ENCODE data around the gene FTCDNL1. TPM values are rescaled to one million over a fixed set of nuclear protein-coding genes. Genes with fewer than 3 reads are reported as not detected.

The FTCDNL1 gene
- total RNA-seq, 2 donors from 2014 or later = 2.6 TPM

DNA sequence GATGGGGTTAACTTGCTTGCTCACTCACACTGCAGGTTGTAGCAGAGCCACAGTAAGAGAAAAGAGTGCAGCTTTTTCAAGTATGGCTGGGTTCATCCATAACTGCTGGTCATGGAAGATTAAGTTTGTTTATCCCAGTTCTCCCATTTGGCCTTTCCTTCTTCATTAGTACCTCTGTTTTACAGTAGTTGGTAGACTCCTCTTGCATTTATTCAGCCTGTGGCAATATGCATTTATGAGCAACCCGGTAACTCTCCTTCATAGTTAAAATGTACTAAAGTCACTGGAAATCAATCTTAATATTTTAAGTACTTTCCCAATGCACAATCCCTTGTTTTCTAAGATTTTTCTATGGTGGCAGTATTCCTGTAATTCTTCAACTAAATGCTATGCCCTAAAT lies 14.0 kb downstream of the FTCDNL1 start:
- Histone ChIP-seq H3K4me1 (no peaks in the 10 kb centered on the region), H3K4me3 (no peak overlapping the region), H3K27me3 (no peaks in the 10 kb centered on the region), H3K36me3 (replicated peaks in 1 of 2; ENCODE audit: insufficient read depth in 1 of 2, low read depth in 2 of 2) (no peaks in the 10 kb centered on the region), H3K27ac (no peak overlapping the region), H3K9me3 (no peaks in the 10 kb centered on the region)
- 77 to 84% methylated on average over 1 of the region's 1 CpG for WGBS, 2 donors
- intact Hi-C loops (cut with DNase I) = no loop called here
- DNase-seq (no peak), ATAC-seq (no peak)
- no peak for TF ChIP-seq CTCF (IDR thresholded peaks at IDR 0.05)
- no peak for TF ChIP-seq POLR2A (IDR thresholded peaks at IDR 0.05)

DNA sequence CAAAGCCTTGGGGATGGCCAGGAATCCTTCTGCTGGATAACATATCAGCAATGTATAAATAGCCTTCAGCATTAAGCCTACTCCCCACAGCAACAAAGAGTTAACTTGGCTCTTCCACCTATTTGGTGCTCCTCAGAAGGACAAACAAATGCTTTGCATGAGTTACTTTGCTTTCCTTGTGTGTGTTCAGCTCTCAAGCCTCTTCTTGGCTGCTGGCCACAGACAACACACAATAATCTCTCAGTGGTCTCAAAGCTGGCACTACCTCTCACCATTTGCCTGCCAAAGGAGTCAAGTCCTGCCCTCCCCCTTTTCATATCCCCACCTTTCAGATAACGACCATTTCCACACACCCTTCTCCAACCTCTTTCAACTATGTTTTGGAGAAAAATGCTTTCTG lies 17.5 kb downstream of the FTCDNL1 start:
- WGBS, 2 donors = 28 to 38% methylated on average over 1 of the region's 1 CpG
- no peaks in the 10 kb centered on the region for H3K9me3 ChIP-seq
- intact Hi-C loops (cut with DNase I) = no loop called here

GRCh38 chr2:199830531-199830930 lies 20.5 kb downstream of the FTCDNL1 start:
- H3K27me3 ChIP-seq = no peaks in the 10 kb centered on the region
- intact Hi-C loops (cut with DNase I) = no loop called here
- ATAC-seq (no peak), DNase-seq (no peak)
- no peak for TF ChIP-seq POLR2A (IDR thresholded peaks at IDR 0.05)
- no peak for TF ChIP-seq CTCF (IDR thresholded peaks at IDR 0.05)
- H3K4me3 ChIP-seq = no peak overlapping the region
- H3K9me3 ChIP-seq = no peaks in the 10 kb centered on the region
- no peaks in the 10 kb centered on the region for H3K4me1 ChIP-seq
- H3K36me3 ChIP-seq (replicated peaks in 1 of 2; ENCODE audit: insufficient read depth in 1 of 2, low read depth in 2 of 2) = no peaks in the 10 kb centered on the region
- H3K27ac ChIP-seq = no peak overlapping the region
- WGBS, 2 donors = 83 to 93% methylated on average over 9 of the region's 9 CpGs

More for the DNA sequence above, 17.5 kb downstream of the FTCDNL1 start:
- H3K36me3 ChIP-seq (replicated peaks in 1 of 2; ENCODE audit: insufficient read depth in 1 of 2, low read depth in 2 of 2) = no peaks in the 10 kb centered on the region
- no peak for ATAC-seq
- no peaks in the 10 kb centered on the region for H3K27me3 ChIP-seq
- H3K27ac ChIP-seq = no peak overlapping the region
- no peak overlapping the region for H3K4me3 ChIP-seq
- no peak for DNase-seq
- no peak for TF ChIP-seq POLR2A (IDR thresholded peaks at IDR 0.05)
- TF ChIP-seq CTCF (IDR thresholded peaks at IDR 0.05) = no peak
- no peaks in the 10 kb centered on the region for H3K4me1 ChIP-seq

- Histone ChIP-seq H3K9me3 (no peaks in the 10 kb centered on the region), H3K36me3 (replicated peaks in 1 of 2; ENCODE audit: insufficient read depth in 1 of 2, low read depth in 2 of 2) (no peaks in the 10 kb centered on the region), H3K27ac (no peak overlapping the region), H3K4me3 (no peak overlapping the region), H3K4me1 (no peaks in the 10 kb centered on the region), H3K27me3 (no peaks in the 10 kb centered on the region)
- 69 to 86% methylated on average over 2 of the region's 2 CpGs for WGBS, 2 donors
- DNase-seq (no peak), ATAC-seq (no peak)
- TF ChIP-seq CTCF (IDR thresholded peaks at IDR 0.05) (no peak), POLR2A (IDR thresholded peaks at IDR 0.05) (no peak)
- intact Hi-C loops (cut with DNase I) = no loop called here
Measured at GRCh38 chr2:199829628-199830027, 21.4 kb downstream of the FTCDNL1 start.

- TF ChIP-seq POLR2A (IDR thresholded peaks at IDR 0.05) (no peak), CTCF (IDR thresholded peaks at IDR 0.05) (no peak)
- no peak for ATAC-seq
Measured at GRCh38 chr2:199819746-199820145, 31.2 kb downstream of the FTCDNL1 start.

More at GRCh38 chr2:199819746-199820145, 31.2 kb downstream of the FTCDNL1 start:
- Histone ChIP-seq H3K9me3 (no peaks in the 10 kb centered on the region), H3K27me3 (no peaks in the 10 kb centered on the region), H3K36me3 (replicated peaks in 1 of 2; ENCODE audit: insufficient read depth in 1 of 2, low read depth in 2 of 2) (no peaks in the 10 kb centered on the region), H3K27ac (no peak overlapping the region), H3K4me3 (no peak overlapping the region), H3K4me1 (no peaks in the 10 kb centered on the region)
- no peak for DNase-seq
- intact Hi-C loops (cut with DNase I) = no loop called here

Measured in body of pancreas (tissue), 4 donors.